GM21619 (cell line): Measurements from ENCODE around the gene GRIP1.

Source experiments
- ATAC-seq: cut with Tn5 transposase; IDR thresholded peaks from one replicate; pipeline ENCODE4 v1.9.1; 2021; ENCODE audit not compliant: unreplicated experiment

The GRIP1 gene

DNA sequence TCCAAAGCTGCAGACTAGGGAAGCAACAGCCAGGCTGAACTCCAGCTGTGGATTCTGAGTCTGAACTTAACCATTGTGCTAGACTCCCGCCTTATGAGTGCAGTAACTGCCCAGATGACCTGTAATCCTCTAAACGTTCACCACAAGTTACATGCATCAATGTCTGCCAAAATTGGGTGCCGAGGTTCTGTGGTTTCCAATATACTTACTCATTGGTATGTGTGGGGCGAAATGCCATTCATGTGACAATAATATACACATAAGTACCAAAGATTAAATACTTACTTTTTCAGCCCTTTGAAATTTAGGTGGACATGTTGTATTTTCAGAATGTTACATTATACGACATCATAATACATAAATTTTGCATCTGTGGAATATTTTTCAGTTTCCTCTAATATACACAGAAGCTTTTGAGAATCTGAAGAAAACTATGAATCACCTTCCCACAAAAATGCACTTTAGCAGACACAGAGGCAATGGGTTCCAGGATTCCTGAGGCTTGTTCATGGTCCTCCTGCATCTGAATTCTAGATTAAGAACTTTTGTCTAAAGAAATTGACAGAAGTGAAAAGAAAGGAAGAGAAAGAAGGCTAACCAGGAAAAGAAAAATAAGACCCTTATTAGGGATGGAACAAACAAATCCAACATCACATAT lies 31.7 kb downstream of the GRIP1 start:
- no peak for ATAC-seq

DNA sequence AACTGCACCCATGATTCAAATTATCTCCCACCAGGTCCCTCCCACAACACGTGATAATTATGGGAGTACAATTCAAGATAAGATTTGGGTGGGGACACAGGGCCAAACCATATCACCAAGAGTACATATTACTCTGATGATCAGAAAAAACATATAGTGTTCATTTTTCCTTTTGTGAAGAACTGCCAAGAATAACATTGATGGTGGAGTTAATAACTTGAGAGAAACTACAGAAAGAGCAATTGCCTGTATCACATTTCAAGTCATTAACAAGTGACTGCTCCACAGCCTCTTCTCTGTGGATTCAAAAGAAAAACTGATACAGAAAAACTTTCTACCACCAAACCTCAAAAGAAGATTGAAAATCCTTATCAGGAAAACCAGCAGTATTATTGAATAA lies 34.7 kb downstream of the GRIP1 start:
- no peak for ATAC-seq

DNA sequence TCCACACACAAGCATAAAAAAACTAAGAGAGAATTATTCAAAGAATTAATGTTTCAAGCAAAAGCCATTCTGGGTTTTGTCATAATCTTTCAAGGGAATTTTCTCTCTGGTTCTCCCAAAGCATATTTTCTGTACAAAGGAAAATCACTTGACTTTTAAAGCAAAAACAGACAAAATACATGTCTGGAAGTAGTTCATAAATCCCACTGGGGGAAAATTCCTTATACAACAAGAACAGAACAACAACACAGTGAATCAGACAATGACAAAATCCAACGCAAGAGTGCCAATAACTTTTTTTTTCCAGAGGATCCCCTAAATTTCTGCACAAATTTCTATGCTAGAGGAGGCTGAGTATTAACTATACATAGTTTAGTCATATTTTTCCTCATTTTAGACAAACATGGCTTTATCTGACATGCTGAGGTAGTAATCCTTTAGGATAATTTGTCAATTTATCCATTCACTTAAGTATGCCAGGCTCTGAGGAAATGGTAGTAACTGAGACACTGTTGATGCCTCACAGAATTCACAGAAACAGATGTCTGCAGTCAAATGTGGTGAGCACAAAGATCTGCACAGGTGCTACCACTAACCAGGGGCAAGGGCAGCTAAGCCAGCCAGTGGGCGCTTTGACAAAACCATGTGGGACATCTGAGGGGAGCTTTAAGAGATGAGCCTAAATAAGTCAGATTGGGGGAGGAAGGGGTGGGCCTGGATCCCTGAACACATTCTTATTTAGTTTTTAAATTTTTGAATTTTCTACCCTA lies 38.0 kb downstream of the GRIP1 start:
- ATAC-seq = no peak

DNA sequence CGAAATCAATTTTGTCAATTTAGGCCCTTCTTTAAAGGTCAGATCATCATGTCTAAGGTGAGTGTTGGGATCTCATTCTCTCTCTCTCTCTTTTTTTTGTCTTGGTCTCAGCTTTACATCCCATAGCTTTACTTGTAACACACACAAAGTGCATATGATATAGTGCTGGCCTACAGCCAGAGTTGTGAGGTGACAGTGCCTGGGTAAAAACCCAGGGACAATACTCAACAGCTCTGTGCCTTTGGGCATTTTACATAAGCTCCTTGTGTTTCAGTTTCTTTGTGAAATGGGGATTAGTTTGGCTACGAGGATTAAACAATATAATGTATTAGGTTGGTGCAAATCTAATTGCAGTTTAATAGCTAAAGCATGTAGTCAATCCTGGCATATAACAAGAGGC lies 40.2 kb downstream of the GRIP1 start:
- no peak for ATAC-seq

DNA sequence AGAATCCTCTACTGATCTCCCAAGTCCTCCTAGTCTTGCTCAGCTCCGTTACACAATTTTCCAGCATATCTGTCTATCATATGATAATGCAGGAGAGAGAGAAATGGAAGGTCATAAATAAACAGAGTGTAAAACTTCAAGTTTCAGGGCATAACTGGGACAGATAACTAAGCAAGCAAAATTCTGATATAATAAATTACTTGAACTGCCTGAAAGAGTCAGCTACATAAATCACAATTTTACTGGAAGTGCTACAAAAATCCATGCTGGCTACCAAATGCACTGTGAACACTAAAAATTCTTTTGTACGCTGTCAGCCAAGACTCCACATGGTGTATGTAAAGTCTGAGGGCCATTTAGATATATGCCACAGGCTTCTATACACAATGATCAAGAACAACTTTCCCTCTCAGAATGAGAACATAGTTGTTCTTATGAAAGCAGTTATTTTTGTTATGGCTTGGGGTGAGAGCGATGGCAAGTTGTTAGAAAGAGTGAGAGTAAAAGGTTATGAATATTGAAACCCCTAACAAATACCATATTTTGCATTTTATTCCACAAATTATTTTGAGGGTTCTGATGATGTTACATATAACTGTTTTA lies 41.1 kb downstream of the GRIP1 start:
- ATAC-seq = no peak

DNA sequence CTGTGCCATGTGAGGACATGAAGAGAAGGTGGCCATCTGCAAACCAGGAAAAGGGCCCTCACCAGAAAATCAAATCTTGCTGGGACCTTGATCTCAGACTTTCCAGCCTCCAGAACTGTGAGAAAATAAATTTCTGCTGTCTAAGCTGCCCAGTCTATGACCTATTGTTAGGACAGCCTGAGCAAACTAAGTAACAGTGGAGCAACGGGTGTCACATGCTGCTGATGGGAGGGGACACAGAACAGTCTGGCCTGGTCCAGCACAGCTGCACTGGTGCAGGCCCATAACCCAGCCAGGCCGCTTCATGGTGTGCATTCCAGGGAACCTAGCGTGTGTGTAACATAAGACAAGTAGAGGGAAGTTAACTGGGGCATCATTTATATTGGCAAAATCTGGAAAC lies 42.1 kb downstream of the GRIP1 start:
- no peak for ATAC-seq

DNA sequence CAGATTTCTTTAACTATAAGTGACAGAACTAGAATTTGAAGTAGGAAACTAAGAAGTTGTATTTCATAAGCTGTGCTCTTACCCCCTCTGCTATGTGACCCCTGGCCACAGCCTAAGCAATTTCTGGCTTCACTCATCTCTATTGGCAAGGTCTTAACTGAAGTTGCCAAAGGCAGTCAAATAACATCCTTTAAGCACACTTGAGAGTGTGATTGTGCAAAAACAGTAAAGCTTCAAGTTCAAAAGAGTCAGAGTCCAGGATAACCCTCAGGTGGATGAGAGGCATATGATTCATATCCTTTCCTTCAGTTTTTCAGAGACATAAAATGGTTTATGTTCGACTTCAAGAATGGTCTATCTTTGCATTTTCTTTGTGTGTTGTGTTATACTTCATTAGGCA lies 45.2 kb downstream of the GRIP1 start:
- no peak for ATAC-seq

DNA sequence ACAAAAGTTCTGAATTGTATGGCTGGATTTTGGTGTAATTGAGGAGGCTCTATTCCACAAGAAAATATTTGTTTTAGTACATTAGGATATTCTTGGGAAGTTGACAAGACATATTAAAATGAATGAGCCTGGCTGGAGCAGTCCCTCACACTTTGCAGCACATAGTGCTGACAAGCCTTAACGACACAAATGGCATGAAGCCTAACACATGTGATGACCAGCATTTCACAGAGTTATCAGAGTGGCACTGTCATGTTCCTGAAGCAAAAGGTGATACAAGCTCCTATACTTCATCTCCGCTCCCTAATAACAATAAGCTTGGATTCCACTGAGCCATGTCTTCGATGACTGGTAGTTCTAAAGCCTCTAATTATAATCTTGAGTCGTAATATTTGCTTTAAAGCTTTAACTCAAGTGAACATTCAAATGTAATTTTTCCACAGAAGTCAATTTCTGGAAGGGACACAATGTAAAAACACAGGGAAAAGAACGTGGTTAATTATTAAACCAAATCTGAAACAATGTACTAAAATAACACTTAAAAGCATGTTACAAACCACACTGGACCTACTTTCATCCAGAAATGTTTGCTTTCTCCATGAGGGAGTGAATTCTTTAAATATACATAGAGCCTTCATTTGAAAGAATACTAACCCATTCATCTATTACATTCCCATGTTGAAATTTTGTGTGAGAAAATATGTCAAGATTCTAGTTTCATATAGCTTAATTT lies 49.6 kb downstream of the GRIP1 start:
- no peak for ATAC-seq

DNA sequence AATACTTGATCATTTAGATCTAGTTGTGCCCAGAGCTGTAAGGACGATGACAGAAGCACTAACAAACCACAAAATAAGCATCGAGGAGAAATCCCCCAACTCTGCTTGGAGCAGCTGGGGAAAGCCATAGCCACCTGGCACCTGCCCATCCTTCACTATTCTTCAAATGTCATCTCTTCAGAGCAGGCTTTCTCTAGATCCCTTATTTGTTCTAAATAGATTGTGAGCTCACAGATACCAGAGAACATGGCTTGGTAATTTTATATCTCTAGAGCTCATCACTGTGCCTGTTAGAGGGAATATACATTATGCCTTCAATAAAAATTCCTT lies 50.9 kb downstream of the GRIP1 start:
- no peak for ATAC-seq

DNA sequence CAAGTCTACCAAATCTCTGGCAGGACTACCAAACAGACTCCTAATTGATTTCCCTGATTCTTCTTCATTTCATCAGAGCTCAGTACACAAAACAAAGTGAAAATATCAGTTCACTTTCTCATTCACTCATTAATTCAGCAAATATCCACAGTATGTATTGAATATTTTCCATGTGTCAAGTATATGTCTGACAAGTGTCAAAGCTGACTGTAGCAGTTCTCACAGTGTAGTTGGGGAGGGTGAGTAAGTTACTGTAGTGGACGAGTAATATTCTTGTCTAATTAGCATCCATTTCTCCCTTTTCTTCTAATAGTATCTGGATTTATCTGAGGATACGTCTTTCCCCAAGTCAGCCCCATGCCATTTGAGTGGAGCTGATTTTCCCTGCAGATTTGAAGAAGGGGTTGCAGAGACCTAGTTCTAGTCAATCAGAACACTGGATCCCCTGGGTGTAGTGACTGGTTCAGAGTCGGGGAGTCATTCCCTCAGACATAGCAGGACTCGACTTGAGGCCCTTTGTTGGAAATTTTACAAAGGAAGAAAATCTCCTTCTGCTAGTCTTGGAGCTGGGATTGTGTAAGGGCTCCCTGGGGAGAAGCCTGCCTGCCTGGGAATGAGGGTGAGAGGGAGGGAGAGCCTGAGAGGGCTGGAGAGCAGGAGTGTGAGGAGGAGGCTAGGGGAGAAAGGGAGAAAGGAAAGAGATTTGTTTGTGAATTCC lies 51.4 kb downstream of the GRIP1 start:
- no peak for ATAC-seq

DNA sequence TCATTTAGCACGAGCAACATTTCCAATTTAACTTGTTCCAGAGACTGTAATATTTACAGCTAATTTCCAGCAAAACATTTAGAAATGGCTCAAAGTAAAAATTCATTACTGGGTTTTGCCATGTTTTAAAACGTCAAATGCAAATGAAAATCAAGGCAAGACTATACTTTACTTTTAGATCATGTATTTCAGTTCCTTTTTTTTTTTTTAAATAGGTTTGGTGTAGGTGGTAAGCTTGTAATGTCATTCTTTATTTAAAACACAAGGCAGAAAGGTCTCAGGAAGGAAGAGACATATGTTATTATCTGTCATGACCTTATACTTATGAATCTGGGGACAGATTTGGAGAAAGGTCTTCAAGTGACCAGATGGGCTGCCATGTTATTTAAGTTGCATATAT lies 54.1 kb downstream of the GRIP1 start:
- peak; percentile 61 for ATAC-seq

DNA sequence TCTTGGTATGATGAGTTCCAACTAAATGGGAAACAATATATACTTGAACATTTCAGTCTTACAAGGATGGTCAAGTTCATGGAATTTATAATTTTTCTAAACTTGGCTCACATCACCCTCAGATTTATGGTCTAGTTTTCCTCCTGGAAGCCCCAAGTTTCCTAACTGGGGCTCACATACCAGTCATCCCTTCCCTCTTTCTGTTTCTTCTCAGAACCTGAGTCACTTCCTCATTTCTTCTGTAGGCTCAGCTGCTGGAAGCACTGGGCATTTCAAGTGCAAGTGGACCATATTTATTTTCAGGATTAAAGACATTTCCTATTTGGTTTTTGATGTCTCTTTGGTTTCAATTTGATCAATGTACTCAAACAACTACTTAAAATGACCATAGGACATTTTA lies 55.4 kb downstream of the GRIP1 start:
- ATAC-seq = no peak

DNA sequence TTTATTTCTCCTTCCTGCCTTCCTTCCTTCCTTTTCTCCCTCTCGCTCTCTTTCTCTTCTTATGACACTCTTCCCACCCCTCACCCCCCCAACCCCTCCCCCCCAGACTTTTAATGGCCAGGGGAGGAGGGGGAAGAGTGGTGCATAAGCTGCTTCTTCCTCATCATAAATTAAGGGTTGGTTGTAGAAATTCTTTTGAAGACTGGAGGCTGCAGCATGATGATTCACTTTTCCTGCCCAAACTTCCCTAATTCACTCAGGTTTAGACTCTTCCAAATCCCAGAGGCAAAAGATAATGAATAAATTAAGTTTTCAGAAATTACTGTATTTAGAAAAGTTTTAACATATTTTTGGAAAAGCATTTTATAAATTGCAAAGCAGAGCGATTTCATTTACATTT lies 58.2 kb downstream of the GRIP1 start:
- ATAC-seq = no peak

DNA sequence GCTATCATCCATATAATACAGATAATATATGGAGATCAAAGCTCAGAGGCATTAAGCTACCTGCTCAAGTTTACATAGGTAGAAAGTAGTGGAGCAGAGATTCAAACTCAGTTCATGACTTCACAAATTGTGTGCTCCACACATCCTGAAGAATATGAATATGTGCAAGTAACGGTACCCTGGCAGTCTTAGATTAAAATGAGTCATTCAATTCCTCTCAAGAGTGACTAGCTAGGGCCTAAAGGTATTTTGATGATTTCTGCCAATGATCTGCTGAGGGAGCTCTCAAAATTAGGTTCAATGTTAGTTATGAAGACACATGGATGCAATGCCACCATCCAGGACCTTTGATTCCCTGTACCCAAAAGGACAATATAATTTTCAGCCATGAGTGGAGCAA lies 58.9 kb downstream of the GRIP1 start:
- no peak for ATAC-seq

DNA sequence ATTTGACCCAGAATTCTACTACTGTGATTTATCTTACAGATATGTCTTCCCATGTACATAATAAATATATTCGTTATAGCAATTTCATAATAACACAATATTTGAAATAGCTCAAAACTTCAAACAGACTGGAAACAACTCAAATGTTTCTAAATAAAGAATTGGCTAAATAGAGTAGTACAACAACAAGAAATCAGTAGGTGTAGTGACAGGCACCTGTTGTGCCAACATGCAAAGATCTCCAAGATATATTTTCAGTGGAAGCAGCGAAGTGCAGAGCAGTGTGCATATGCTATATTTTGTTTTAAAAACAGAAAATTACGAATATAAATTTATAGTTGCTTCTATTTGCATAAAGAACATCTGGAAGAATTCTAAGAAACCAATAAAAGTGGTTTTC lies 60.9 kb downstream of the GRIP1 start:
- no peak for ATAC-seq

DNA sequence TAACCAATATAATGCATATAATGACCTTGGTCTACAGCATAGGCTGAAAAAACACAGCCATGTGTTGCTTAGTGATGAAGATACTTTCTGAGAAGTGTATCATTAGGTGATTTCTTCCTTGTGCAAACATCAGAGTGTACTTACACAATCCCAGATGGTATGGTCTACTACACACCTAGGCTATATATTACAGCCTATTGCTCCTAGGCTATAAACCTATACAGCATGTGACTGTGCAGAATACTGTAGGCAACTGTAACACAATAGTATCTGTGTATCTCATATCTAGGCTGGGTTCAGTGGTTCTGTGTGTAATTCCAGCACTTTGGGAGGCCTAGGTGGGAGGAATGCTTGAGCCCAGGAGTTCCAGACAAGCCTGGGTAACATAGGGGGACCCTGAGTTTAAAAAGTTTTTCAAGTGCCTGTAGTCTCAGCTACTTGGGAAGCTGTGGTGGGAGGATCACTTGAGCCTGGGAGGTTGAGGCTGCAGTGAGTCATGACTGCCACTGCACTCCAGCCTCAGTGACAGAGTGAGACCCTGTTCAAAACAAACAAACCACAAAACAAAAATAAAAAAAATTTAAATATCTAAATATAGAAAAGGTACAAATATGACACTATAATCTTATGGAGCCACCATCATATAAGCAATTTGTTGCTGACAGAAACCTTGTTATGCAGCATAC lies 66.6 kb downstream of the GRIP1 start:
- no peak for ATAC-seq

DNA sequence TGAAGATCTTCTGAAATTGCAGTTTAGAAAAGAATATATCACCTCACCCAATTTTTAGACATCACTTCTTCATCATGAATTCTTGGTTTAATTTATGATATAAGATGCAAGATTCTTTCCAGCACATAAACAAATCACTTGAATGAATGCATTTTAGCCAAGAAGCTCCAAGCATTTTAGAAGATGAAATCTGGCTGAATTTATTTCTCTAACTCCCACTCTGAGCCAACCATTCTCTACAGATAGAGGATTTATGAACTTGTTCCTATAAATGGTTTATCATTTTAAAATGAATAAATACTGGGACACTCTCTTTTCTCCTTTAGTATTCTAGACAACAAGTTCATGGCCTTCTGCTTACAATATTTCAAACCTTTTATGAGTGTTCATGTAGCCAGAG lies 71.7 kb downstream of the GRIP1 start:
- ATAC-seq = no peak

DNA sequence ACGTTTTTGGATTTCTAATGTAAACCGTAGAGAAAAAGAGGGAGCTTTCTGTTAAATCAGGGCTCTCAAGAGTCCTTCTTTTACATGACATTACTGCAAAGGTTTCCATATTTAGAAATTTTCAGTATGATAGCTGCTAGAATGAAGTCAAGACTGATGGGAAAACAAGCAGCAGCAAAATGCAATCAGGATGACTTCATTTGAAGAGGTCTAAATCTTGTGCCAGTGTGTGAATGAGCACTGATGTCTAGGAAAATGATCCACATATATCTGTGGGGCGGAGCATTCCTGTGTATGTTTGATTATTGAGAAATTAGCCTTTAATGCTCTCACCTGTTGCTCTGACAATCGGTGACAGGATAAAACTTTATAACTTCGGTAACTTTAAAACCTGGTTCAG lies 73.6 kb downstream of the GRIP1 start:
- ATAC-seq = no peak

DNA sequence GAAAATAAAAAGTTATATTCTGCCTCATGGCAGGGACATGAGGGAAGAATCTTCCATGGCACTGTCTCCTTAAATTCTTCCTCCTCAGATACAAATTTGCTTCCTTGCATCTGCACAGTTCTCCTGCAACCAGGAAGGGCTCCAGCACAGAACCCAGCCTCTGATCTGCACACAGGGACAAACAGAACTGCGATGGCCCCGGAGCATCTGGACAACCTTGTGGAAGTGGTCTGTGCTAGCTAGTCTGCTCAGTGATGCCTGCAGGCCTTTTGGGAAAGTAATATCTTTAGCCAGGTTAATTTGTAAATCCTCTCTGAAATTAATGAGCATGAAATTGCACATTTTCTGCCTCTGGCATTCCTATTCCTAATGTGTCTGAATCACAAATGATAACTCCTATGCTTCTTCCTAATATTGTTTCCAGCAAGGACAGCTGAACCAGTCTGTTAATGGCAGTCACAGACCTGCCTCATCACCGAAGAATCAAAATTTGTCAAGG lies 74.8 kb downstream of the GRIP1 start:
- ATAC-seq = no peak

DNA sequence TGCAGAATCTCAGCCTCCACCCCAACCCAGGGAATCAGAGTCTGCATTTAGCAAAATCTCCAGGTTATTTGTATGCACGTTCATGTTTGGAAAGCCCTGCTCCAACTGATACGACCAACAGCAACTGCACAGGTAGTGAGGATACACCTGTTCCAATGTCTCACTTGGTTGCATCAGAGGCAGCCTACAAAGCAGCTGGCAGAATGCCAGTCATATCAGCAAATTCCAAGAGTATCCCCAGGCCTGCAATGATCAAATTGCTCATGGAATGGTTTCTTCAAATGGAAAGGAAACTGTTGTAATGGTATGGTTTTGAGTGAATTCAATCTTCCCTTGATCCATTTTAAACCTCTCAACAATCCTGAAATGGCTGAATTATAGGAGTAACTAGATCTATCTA lies 75.4 kb downstream of the GRIP1 start:
- no peak for ATAC-seq
